Fibroblast of lung (primary cell): ENCODE measurements around the gene AMOTL1. TPM values are rescaled to one million over a fixed set of nuclear protein-coding genes. Genes with fewer than 3 reads are reported as not detected.

Source experiments
- DNase-seq, 2 donors: peaks; one replicate each; pipeline versions ENCODE4 v3.0.0 to v3.0.0-alpha.2; 2010; ENCODE audit warnings: low read depth in 2 of 2
- H2AFZ ChIP-seq: 2 replicates; pipeline ENCODE4 v1.5.1; 2012; ENCODE audit warnings: low read length, control low read depth, inconsistent platforms
- H3K27ac ChIP-seq: 2 replicates; pipeline ENCODE4 v1.5.1; 2011; ENCODE audit warnings: low read length, control low read depth; ENCODE audit not compliant: insufficient read depth
- H3K27me3 ChIP-seq: 2 replicates; pipeline ENCODE4 v1.5.1; 2011; ENCODE audit warnings: mild to moderate bottlenecking, low read length; ENCODE audit not compliant: control insufficient read depth, insufficient read depth
- H3K36me3 ChIP-seq: 2 replicates; pipeline ENCODE4 v1.5.1; 2011; ENCODE audit warnings: low read length; ENCODE audit not compliant: control insufficient read depth, insufficient read depth
- H3K4me1 ChIP-seq: 2 replicates; pipeline ENCODE4 v1.5.1; 2011; ENCODE audit warnings: low read length; ENCODE audit not compliant: control insufficient read depth, insufficient read depth; ENCODE audit errors: extremely low read depth
- H3K4me2 ChIP-seq: 2 replicates; pipeline ENCODE4 v1.5.1; 2011; ENCODE audit warnings: low read length, control low read depth; ENCODE audit not compliant: insufficient read depth; ENCODE audit errors: extremely low read depth
- H3K4me3 ChIP-seq, 4 experiments: fragments of 200-600 bp in 1 of 4; sonication (generic) in 1 of 4; replicated peaks in 1 of 4; 2 replicates each; pipeline ENCODE4 v1.5.1; 2011 to 2016; ENCODE audit warnings: low read length in 4 of 4, low read depth in 3 of 4, mild to moderate bottlenecking in 3 of 4, control low read depth in 2 of 4, inconsistent platforms in 1 of 4, mixed read lengths in 1 of 4; ENCODE audit not compliant: insufficient read depth in 1 of 4; ENCODE audit errors: control extremely low read depth in 1 of 4
- H3K79me2 ChIP-seq: 2 replicates; pipeline ENCODE4 v1.5.1; 2012; ENCODE audit warnings: mild to moderate bottlenecking, low read length, inconsistent platforms; ENCODE audit not compliant: control insufficient read depth, insufficient read depth
- H3K9ac ChIP-seq: 2 replicates; pipeline ENCODE4 v1.5.1; 2011; ENCODE audit warnings: mild to moderate bottlenecking, low read length, control low read depth; ENCODE audit not compliant: insufficient read depth
- H3K9me3 ChIP-seq: 2 replicates; pipeline ENCODE4 v1.5.1; 2012; ENCODE audit warnings: low read depth, low read length; ENCODE audit not compliant: control insufficient read depth, insufficient read depth
- H4K20me1 ChIP-seq: 2 replicates; pipeline ENCODE4 v1.5.1; 2011; ENCODE audit warnings: low read length; ENCODE audit not compliant: control insufficient read depth, insufficient read depth; ENCODE audit errors: extremely low read depth
- EZH2 ChIP-seq: IDR thresholded peaks from 2 replicates; pipeline ENCODE4 v1.5.1; 2012; ENCODE audit warnings: low read length, control low read depth, mild to moderate bottlenecking; ENCODE audit errors: missing control alignments
- polyA plus RNA-seq, 2 donors: library from polyadenylated mRNA; depleted of rRNA in 1 of 2; stranded (reverse) in 1 of 2; unstranded in 1 of 2; fragments of >200 nt; gene quantifications; 2 replicates each; pipeline ENCODE4 v1.2.1, GENCODE V29; 2011 to 2012; ENCODE audit warnings: missing spikeins in 1 of 2
- total RNA-seq: library from RNA; depleted of rRNA; stranded (reverse); fragments of >200 nt; gene quantifications from 2 replicates; pipeline ENCODE4 v1.2.1, GENCODE V29; 2014
- TF ChIP-seq, protein P1 (sequence below), 2 donors: IDR thresholded peaks in 1 of 2; conservative IDR thresholded peaks in 1 of 2; 1 replicate in 1 of 2; 2 replicates in 1 of 2; pipeline ENCODE4 v1.5.1; 2011 to 2012; ENCODE audit warnings: low read length in 2 of 2, control low read depth in 1 of 2, inconsistent platforms in 1 of 2, low read depth in 1 of 2, mild to moderate bottlenecking in 1 of 2

AMOTL1 gene
- total and polyA plus RNA-seq, 2 donors (not counting 1 experiment from before 2014, with no cell fraction given), result 38.0 to 63.7 TPM

DNA sequence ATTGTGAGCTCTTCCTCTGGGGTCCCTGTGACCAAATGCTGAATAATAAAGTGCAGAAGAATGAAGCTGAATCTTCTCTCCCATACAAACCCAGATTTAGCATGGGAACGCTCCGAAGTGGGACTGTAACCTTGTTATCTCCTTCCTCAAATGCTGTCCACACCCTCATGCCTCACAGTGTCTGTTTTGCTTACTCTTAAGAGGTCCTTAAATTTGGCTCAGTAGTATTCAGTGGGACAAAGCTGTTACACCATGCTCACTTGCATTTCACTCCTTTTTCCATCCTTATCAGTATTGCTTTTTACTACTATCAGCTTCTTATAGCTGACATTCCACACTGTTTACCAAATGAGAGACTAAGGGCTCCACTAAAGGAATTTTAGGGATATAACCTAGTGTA lies 13.8 kb upstream of the AMOTL1 start:
- no peaks in the 10 kb centered on the region for H4K20me1 ChIP-seq
- H2AFZ ChIP-seq, result no peak overlapping the region
- H3K4me1 ChIP-seq, result peaks cover 2% of the 10 kb centered on the region
- no peaks in the 10 kb centered on the region for H3K9me3 ChIP-seq
- no peaks in the 10 kb centered on the region for H3K36me3 ChIP-seq
- H3K79me2 ChIP-seq, result no peaks in the 10 kb centered on the region
- H3K27ac ChIP-seq, result no peak overlapping the region
- H3K9ac ChIP-seq, result no peak overlapping the region
- DNase-seq, result no peak
- TF ChIP-seq EZH2, result no peak
- TF ChIP-seq, protein P1, sequence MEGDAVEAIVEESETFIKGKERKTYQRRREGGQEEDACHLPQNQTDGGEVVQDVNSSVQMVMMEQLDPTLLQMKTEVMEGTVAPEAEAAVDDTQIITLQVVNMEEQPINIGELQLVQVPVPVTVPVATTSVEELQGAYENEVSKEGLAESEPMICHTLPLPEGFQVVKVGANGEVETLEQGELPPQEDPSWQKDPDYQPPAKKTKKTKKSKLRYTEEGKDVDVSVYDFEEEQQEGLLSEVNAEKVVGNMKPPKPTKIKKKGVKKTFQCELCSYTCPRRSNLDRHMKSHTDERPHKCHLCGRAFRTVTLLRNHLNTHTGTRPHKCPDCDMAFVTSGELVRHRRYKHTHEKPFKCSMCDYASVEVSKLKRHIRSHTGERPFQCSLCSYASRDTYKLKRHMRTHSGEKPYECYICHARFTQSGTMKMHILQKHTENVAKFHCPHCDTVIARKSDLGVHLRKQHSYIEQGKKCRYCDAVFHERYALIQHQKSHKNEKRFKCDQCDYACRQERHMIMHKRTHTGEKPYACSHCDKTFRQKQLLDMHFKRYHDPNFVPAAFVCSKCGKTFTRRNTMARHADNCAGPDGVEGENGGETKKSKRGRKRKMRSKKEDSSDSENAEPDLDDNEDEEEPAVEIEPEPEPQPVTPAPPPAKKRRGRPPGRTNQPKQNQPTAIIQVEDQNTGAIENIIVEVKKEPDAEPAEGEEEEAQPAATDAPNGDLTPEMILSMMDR (conservative IDR thresholded peaks at IDR 0.05 in 1 of 2, IDR thresholded peaks at IDR 0.05 in 1 of 2; ENCODE audit: low read depth in 1 of 2, low read length in 2 of 2), result no peak
- H3K27me3 ChIP-seq, result no peaks in the 10 kb centered on the region
- no peak overlapping the region for H3K4me2 ChIP-seq
- H3K4me3 ChIP-seq, result no peak overlapping the region

- H4K20me1 ChIP-seq, result no peaks in the 10 kb centered on the region
- H3K79me2 ChIP-seq, result no peaks in the 10 kb centered on the region
- H3K27me3 ChIP-seq, result no peaks in the 10 kb centered on the region
These were observed 13.3 kb upstream of the AMOTL1 start for GRCh38 chr11:94754819-94755218.

DNA sequence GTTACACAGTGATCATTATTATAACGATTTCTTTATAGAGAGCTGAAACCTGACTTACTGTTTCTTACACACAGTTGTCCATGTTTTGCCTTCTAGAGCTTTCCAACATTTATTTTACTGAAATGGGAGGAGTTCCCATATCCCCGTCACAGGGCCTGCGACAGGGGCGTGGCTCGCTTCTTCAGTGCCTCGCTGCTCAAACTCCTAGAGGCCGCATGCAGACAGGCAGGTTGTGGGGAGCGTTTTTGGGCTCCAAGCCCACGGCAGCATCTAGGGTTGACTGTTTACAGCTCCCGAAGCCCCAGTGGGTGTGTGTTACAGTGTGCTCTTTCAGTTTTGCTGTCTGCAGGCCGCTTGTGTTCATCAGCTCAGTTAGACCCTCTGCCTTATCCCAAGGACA lies 12.7 kb upstream of the AMOTL1 start:
- Histone ChIP-seq H3K36me3 (no peaks in the 10 kb centered on the region), H3K79me2 (no peaks in the 10 kb centered on the region)
- no peak for TF ChIP-seq EZH2
- TF ChIP-seq, protein P1 (conservative IDR thresholded peaks at IDR 0.05 in 1 of 2, IDR thresholded peaks at IDR 0.05 in 1 of 2; ENCODE audit: low read depth in 1 of 2, low read length in 2 of 2), result no peak

More at GRCh38 chr11:94754819-94755218, 13.3 kb upstream of the AMOTL1 start:
- DNase-seq, result no peak
- no peaks in the 10 kb centered on the region for H3K9me3 ChIP-seq
- no peak overlapping the region for H3K9ac ChIP-seq
- TF ChIP-seq EZH2, result no peak
- TF ChIP-seq, protein P1 (conservative IDR thresholded peaks at IDR 0.05 in 1 of 2, IDR thresholded peaks at IDR 0.05 in 1 of 2; ENCODE audit: low read depth in 1 of 2, low read length in 2 of 2), result no peak
- H3K4me2 ChIP-seq, result no peak overlapping the region
- no peak overlapping the region for H3K4me3 ChIP-seq
- no peak overlapping the region for H2AFZ ChIP-seq
- no peaks in the 10 kb centered on the region for H3K36me3 ChIP-seq
- peaks cover 2% of the 10 kb centered on the region for H3K4me1 ChIP-seq
- no peak overlapping the region for H3K27ac ChIP-seq

More for the DNA sequence above, 12.7 kb upstream of the AMOTL1 start:
- Histone ChIP-seq H3K9me3 (no peaks in the 10 kb centered on the region), H2AFZ (no peak overlapping the region), H4K20me1 (no peaks in the 10 kb centered on the region), H3K9ac (no peak overlapping the region), H3K4me2 (no peak overlapping the region), H3K4me3 (no peak overlapping the region), H3K27me3 (no peaks in the 10 kb centered on the region), H3K4me1 (peaks cover 2% of the 10 kb centered on the region), H3K27ac (no peak overlapping the region)
- no peak for DNase-seq
